Pancreas (tissue), 10 donors: Measurements from ENCODE around the gene BUB1B. TPM values are rescaled to one million over a fixed set of nuclear protein-coding genes. Genes with fewer than 3 reads are reported as not detected.

Experiments
- ATAC-seq, 4 donors: fragments of 200-7000 bp; cut with Tn5 transposase; one replicate each; pipeline versions ENCODE4 v1.8.0 to v1.9.1; 2020; ENCODE audit warnings: mild to moderate bottlenecking in 4 of 4, moderate library complexity in 4 of 4
- DNase-seq, 6 donors: peaks; one replicate each; pipeline ENCODE4 v3.0.0-alpha.2; 2020
- FAIRE-seq: peaks from 2 replicates; lab custom pipeline; 2012; peaks lifted over from hg19 to GRCh38; lab: Jason Lieb, UNC
- H3K27ac ChIP-seq, 4 donors: fragments of 200-600 bp; sonication (generic); 1 replicate in 3 of 4; 2 replicates in 1 of 4; pipeline versions ENCODE4 v1.5.0 to v1.8.0; 2020
- H3K27me3 ChIP-seq, 4 donors: fragments of 200-600 bp; one replicate each; pipeline ENCODE4 v1.8.0; 2021
- H3K36me3 ChIP-seq, 3 donors: fragments of 200-600 bp; sonication (generic) in 1 of 3; one replicate each; pipeline versions ENCODE4 v1.5.0 to v1.8.0; 2020 to 2021
- H3K4me1 ChIP-seq, 3 donors: fragments of 200-600 bp; one replicate each; pipeline ENCODE4 v1.8.0; 2021
- H3K4me3 ChIP-seq, 4 donors: fragments of 200-600 bp; sonication (generic) in 2 of 4; one replicate each; pipeline versions ENCODE4 v1.5.0 to v1.8.0; 2020 to 2021
- H3K9me3 ChIP-seq, 4 donors: fragments of 200-600 bp; one replicate each; pipeline ENCODE4 v1.8.0; 2021
- CTCF ChIP-seq, 4 donors: fragments of 200-600 bp; sonication (generic) in 3 of 4; IDR thresholded peaks; one replicate each; pipeline versions ENCODE4 v1.5.0 to v1.8.0; 2021; ENCODE audit warnings: antibody characterized with exemption in 4 of 4
- WGBS, 2 donors: extraction: QIAGEN DNeasy Blood & Tissue Kit; methylation state at CpG; one replicate each; pipeline ENCODE4 v1.1.7; 2013; 5-methylcytosine and 5-hydroxymethylcytosine counted together
- intact Hi-C, 3 donors: fragments of 100-400 bp; cut with DNase I; formaldehyde crosslinking; loops; one replicate each; pipeline versions ENCODE4 v1.11.1 to v1.14.2; 2022
- polyA plus RNA-seq, 2 donors: library from polyadenylated mRNA; stranded (reverse); fragments of 200-250 nt; gene quantifications; one replicate each; pipeline ENCODE4 v1.2.3, GENCODE V29; 2013
- total RNA-seq, 6 donors: library from RNA; stranded (reverse); fragmentation: NEBNext Ultra II Directional in 4 of 6; extraction: Animal tissue kit (Norgen Biotek cat#: 25700) in 4 of 6; gene quantifications; one replicate each; pipeline versions ENCODE4 v1.2.1 to v1.2.4, GENCODE V29; 2021 to 2023
- donor health status: healthy with polysubstance abuse.
- donor health status: DM: no; HTN: no; CAD: no; lungs with moderate emphysema.
- donor health status: DM: no; HTN: no; CAD: no.
- donor health status: control.
- donor health status: control.
- donor health status: Bipolar disorder and iron deficiency.
- donor health status: DM: yes; HTN: yes; CAD: no.
- donor health status: DM: no; HTN: no; CAD: no.
- donor health status: DM: no; HTN: no; CAD: no.
- donor health status: DM: yes; HTN: yes; CAD: no.

BUB1B gene
- total and polyA plus RNA-seq, 8 donors = 0.09 to 1.9 (median 1.0) TPM; not detected in 2

DNA sequence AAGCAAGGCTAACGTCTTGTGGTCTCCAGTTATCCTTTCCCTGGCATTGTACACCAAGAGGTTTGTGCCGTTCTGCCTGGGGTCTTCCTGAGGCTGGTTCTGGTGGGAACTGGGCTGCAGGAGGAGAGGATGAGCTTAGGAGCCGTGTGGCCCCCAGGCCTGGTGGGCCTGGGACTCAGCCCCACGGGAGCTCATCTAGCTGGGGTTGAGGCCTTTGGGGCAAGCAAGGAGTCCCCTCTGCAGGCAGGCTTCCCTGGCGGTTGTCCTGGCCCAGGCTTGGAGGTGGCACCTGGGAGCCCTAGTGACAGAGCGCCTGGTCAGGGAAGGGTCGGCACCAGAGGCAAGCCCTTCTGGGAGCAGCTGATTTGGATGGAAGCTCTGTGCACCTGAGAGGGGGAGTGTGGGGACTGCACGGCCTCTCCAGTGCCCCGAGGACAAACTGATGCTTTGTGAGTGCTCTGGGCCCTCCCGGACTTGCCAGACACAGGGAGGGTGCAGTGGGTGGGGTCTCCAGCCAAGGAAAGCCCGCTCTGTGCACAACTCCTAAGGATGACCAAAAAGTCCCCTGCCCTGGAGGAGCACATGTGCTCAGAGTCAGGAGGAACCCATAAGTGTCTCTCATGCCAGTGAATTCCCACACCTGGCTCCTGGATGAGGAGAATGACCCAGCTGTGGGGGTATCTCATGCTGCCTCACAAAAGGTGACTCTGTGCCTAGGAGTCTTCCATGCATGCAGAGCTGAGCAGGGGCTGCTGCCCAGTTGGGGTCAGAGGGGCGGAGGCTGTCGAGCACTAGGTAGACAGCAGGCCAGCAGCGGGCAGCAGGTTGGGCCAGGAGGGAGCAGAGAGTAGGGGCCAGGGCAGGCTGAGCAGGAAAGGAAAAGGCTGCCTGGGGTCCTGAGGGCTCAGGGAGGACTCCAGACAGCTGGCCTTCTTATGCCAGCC, 80.7 kb downstream of the BUB1B start:
- no peak for FAIRE-seq
- intact Hi-C loops = no loop called here
- ATAC-seq = no peak
- no peaks in the 10 kb centered on the region for H3K36me3 ChIP-seq
- no peaks in the 10 kb centered on the region for H3K27me3 ChIP-seq
- H3K4me3 ChIP-seq = no peak overlapping the region
- no peak overlapping the region for H3K27ac ChIP-seq
- no peaks in the 10 kb centered on the region for H3K4me1 ChIP-seq
- DNase-seq = peak in 2 of 6 donors; percentile 21 to 64
- H3K9me3 ChIP-seq = no peaks in the 10 kb centered on the region
- 83 to 84% methylated on average over 14 of the region's 14 CpGs for WGBS, 2 donors
- TF ChIP-seq CTCF (IDR thresholded peaks at IDR 0.05) = no peak

- 92 to 95% methylated on average over 10 of the region's 10 CpGs for WGBS, 2 donors
- H3K4me3 ChIP-seq = no peak overlapping the region
- intact Hi-C loops = no loop called here
- no peak overlapping the region for H3K27ac ChIP-seq
- no peak for DNase-seq
- no peaks in the 10 kb centered on the region for H3K9me3 ChIP-seq
- H3K27me3 ChIP-seq = no peaks in the 10 kb centered on the region
- H3K4me1 ChIP-seq = no peaks in the 10 kb centered on the region
- ATAC-seq = no peak
- FAIRE-seq = no peak
- no peaks in the 10 kb centered on the region for H3K36me3 ChIP-seq
- TF ChIP-seq CTCF (IDR thresholded peaks at IDR 0.05) = no peak
These were observed 81.3 kb downstream of the BUB1B start for GRCh38 chr15:40242213-40242599.

GRCh38 chr15:40242601-40243000, 81.7 kb downstream of the BUB1B start:
- Histone ChIP-seq H3K27me3 (no peaks in the 10 kb centered on the region), H3K4me1 (no peaks in the 10 kb centered on the region), H3K4me3 (no peak overlapping the region), H3K27ac (no peak overlapping the region), H3K9me3 (no peaks in the 10 kb centered on the region), H3K36me3 (no peaks in the 10 kb centered on the region)
- no peak for TF ChIP-seq CTCF (IDR thresholded peaks at IDR 0.05)
- no peak for FAIRE-seq
- ATAC-seq = no peak
- intact Hi-C loops = no loop called here
- peak in 1 of 6 donors; percentile 26 for DNase-seq
- 93 to 97% methylated on average over 5 of the region's 5 CpGs for WGBS, 2 donors

- intact Hi-C loops = no loop called here
- no peak for ATAC-seq
- Histone ChIP-seq H3K27ac (no peak overlapping the region), H3K4me1 (no peaks in the 10 kb centered on the region), H3K36me3 (no peaks in the 10 kb centered on the region), H3K9me3 (no peaks in the 10 kb centered on the region), H3K4me3 (no peak overlapping the region), H3K27me3 (no peaks in the 10 kb centered on the region)
- DNase-seq = no peak
- TF ChIP-seq CTCF (IDR thresholded peaks at IDR 0.05) = no peak
- WGBS, 2 donors = 83 to 86% methylated on average over 9 of the region's 9 CpGs
- FAIRE-seq = no peak
These were observed 82.4 kb downstream of the BUB1B start for GRCh38 chr15:40243126-40243810.
